Measurements from ENCODE around the gene COQ10A. TPM values are rescaled to one million over a fixed set of nuclear protein-coding genes. Genes with fewer than 3 reads are reported as not detected.
"Not testable (repeated sequence)": the region's sequence is repeated elsewhere in the genome, so short reads cannot be mapped to it uniquely, and the experiment has no call there.

Gene COQ10A
- total and polyA plus RNA-seq, 2 donors (not counting 1 experiment from before 2014, with no cell fraction given): 9.1 to 14.2 TPM

DNA sequence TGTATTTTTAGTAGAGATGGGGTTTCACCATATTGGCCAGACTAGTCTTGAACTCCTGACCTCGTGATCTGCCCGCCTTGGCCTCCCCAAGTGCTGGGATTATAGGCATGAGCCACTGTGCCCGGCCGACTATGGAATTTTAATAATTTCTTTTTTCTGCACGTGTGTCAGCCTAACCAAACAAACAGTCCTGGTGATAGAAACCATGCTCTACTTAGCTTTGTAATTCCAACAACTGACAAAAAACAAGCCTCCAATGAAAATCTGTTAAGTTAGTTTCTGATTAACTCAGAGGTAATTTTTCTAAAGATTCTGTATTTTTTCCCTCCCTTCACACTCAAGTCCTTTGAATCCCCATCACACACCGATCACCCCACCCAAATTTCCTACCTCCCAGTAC is 15.3 kb downstream of the COQ10A start:
- no peaks in the 10 kb centered on the region for H3K9me3 ChIP-seq (ENCODE audit: control insufficient read depth, insufficient read depth, low read depth, low read length)
- H3K4me3 ChIP-seq (replicated peaks in 1 of 4; ENCODE audit: control extremely low read depth in 1 of 4, insufficient read depth in 1 of 4, low read depth in 3 of 4, low read length in 4 of 4): no peak overlapping the region
- no peak overlapping the region for H3K4me2 ChIP-seq (ENCODE audit: extremely low read depth, insufficient read depth, low read length)
- DNase-seq (ENCODE audit: low read depth in 2 of 2): no peak
- peaks cover 13% of the 10 kb centered on the region for H3K36me3 ChIP-seq (ENCODE audit: control insufficient read depth, insufficient read depth, low read length)
- TF ChIP-seq, protein P1, sequence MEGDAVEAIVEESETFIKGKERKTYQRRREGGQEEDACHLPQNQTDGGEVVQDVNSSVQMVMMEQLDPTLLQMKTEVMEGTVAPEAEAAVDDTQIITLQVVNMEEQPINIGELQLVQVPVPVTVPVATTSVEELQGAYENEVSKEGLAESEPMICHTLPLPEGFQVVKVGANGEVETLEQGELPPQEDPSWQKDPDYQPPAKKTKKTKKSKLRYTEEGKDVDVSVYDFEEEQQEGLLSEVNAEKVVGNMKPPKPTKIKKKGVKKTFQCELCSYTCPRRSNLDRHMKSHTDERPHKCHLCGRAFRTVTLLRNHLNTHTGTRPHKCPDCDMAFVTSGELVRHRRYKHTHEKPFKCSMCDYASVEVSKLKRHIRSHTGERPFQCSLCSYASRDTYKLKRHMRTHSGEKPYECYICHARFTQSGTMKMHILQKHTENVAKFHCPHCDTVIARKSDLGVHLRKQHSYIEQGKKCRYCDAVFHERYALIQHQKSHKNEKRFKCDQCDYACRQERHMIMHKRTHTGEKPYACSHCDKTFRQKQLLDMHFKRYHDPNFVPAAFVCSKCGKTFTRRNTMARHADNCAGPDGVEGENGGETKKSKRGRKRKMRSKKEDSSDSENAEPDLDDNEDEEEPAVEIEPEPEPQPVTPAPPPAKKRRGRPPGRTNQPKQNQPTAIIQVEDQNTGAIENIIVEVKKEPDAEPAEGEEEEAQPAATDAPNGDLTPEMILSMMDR (conservative IDR thresholded peaks at IDR 0.05 in 1 of 2, IDR thresholded peaks at IDR 0.05 in 1 of 2; ENCODE audit: low read depth in 1 of 2, low read length in 2 of 2): no peak
- no peak for TF ChIP-seq EZH2 (IDR thresholded peaks at IDR 0.05; ENCODE audit: low read length, missing control alignments)
- no peak overlapping the region for H3K9ac ChIP-seq (ENCODE audit: insufficient read depth, low read length)
- H3K27ac ChIP-seq (ENCODE audit: insufficient read depth, low read length): no peak overlapping the region
- H3K79me2 ChIP-seq (ENCODE audit: control insufficient read depth, insufficient read depth, low read length): no peaks in the 10 kb centered on the region
- no peaks in the 10 kb centered on the region for H4K20me1 ChIP-seq (ENCODE audit: control insufficient read depth, extremely low read depth, insufficient read depth, low read length)
- no peaks in the 10 kb centered on the region for H3K27me3 ChIP-seq (ENCODE audit: control insufficient read depth, insufficient read depth, low read length)
- H2AFZ ChIP-seq (ENCODE audit: low read length): no peak overlapping the region
- no peaks in the 10 kb centered on the region for H3K4me1 ChIP-seq (ENCODE audit: control insufficient read depth, extremely low read depth, insufficient read depth, low read length)

DNA sequence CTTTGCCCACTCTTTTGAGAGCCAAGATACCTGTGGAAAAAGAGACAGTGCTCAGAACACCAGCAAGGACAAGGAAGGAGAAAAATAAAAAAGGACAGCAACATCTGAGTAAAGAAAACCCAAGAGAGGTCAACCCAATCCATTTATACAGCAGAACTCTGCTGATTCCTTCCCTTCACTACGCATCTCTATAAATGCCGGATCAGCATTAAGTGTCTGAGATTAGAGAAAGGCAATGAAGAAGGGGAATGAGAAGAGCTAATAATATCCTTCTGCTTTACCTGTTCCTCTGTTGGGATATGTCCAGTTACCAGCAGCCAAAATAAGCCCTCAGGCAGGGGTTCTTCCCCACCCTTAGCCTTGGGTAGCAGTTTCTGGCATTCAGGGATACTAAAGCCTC is 15.8 kb downstream of the COQ10A start:
- Histone ChIP-seq H2AFZ (ENCODE audit: low read length) (no peak overlapping the region), H4K20me1 (ENCODE audit: control insufficient read depth, extremely low read depth, insufficient read depth, low read length) (no peaks in the 10 kb centered on the region), H3K4me3 (replicated peaks in 1 of 4; ENCODE audit: control extremely low read depth in 1 of 4, insufficient read depth in 1 of 4, low read depth in 3 of 4, low read length in 4 of 4) (no peak overlapping the region), H3K27ac (ENCODE audit: insufficient read depth, low read length) (no peak overlapping the region), H3K79me2 (ENCODE audit: control insufficient read depth, insufficient read depth, low read length) (no peaks in the 10 kb centered on the region), H3K9ac (ENCODE audit: insufficient read depth, low read length) (no peak overlapping the region), H3K27me3 (ENCODE audit: control insufficient read depth, insufficient read depth, low read length) (no peaks in the 10 kb centered on the region), H3K9me3 (ENCODE audit: control insufficient read depth, insufficient read depth, low read depth, low read length) (no peaks in the 10 kb centered on the region), H3K36me3 (ENCODE audit: control insufficient read depth, insufficient read depth, low read length) (peaks cover 13% of the 10 kb centered on the region), H3K4me2 (ENCODE audit: extremely low read depth, insufficient read depth, low read length) (no peak overlapping the region), H3K4me1 (ENCODE audit: control insufficient read depth, extremely low read depth, insufficient read depth, low read length) (no peaks in the 10 kb centered on the region)
- TF ChIP-seq, protein P1 (conservative IDR thresholded peaks at IDR 0.05 in 1 of 2, IDR thresholded peaks at IDR 0.05 in 1 of 2; ENCODE audit: low read depth in 1 of 2, low read length in 2 of 2): no peak
- no peak for TF ChIP-seq EZH2 (IDR thresholded peaks at IDR 0.05; ENCODE audit: low read length, missing control alignments)
- DNase-seq (ENCODE audit: low read depth in 2 of 2): no peak

DNA sequence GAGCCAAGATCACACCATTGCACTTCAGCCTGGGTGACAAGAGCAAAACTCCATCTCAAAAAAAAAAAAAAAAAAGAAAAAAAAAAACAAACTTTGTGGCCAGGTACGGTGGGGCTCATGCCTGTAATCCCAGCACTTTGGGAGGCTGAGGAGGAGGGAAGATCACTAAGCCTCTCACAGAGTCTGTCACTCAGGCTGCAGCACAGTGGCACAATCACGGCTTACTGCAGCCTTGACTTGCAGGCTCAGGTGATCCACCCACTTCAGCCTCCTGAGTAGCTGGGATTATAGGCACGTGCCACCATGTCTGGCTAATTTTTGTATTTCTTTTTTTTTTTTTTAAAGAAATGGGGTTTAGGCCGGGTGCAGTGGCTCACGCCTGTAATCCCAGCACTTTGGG is 17.5 kb downstream of the COQ10A start:
- not testable (repeated sequence) for DNase-seq (ENCODE audit: low read depth in 2 of 2); H3K4me2 ChIP-seq (ENCODE audit: extremely low read depth, insufficient read depth, low read length); H3K9me3 ChIP-seq (ENCODE audit: control insufficient read depth, insufficient read depth, low read depth, low read length); H3K27ac ChIP-seq (ENCODE audit: insufficient read depth, low read length); H2AFZ ChIP-seq (ENCODE audit: low read length); H4K20me1 ChIP-seq (ENCODE audit: control insufficient read depth, extremely low read depth, insufficient read depth, low read length); H3K9ac ChIP-seq (ENCODE audit: insufficient read depth, low read length); H3K27me3 ChIP-seq (ENCODE audit: control insufficient read depth, insufficient read depth, low read length); H3K4me3 ChIP-seq (replicated peaks in 1 of 4; ENCODE audit: control extremely low read depth in 1 of 4, insufficient read depth in 1 of 4, low read depth in 3 of 4, low read length in 4 of 4); H3K4me1 ChIP-seq (ENCODE audit: control insufficient read depth, extremely low read depth, insufficient read depth, low read length)
- H3K79me2 ChIP-seq (ENCODE audit: control insufficient read depth, insufficient read depth, low read length): peaks cover 12% of the 10 kb centered on the region
- peaks cover 13% of the 10 kb centered on the region for H3K36me3 ChIP-seq (ENCODE audit: control insufficient read depth, insufficient read depth, low read length)
